Measurements from ENCODE around the gene SMNDC1.

Gene SMNDC1

DNA sequence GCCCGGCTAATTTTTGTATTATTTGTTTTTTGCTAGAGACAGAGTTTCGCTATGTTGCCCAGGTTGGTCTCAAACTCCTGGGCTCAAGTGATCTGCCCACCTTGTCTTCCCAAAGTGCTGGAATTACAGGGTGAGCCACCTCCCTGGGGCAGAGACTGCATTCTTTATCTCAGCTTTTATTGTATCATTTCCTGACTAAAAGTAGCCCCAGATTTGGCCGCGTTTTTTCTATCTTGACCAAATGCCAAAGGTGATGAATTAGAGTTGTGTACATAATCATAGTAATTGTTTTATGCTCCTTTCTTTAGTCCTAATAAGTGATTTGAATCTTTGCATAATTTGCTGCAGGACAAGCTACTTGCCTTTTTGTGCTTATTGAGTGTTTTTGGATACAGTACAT, 3.1 kb upstream of the SMNDC1 start:
- in situ Hi-C loops (cut with MboI; ENCODE audit: low sequenced_read_pairs, unreplicated experiment): loop anchor here (5.0 to 25.0 kb wide), 2 partner anchors 244 to 579 kb away; no protein-coding TSS in a partner anchor
- TF ChIP-seq, protein P1, sequence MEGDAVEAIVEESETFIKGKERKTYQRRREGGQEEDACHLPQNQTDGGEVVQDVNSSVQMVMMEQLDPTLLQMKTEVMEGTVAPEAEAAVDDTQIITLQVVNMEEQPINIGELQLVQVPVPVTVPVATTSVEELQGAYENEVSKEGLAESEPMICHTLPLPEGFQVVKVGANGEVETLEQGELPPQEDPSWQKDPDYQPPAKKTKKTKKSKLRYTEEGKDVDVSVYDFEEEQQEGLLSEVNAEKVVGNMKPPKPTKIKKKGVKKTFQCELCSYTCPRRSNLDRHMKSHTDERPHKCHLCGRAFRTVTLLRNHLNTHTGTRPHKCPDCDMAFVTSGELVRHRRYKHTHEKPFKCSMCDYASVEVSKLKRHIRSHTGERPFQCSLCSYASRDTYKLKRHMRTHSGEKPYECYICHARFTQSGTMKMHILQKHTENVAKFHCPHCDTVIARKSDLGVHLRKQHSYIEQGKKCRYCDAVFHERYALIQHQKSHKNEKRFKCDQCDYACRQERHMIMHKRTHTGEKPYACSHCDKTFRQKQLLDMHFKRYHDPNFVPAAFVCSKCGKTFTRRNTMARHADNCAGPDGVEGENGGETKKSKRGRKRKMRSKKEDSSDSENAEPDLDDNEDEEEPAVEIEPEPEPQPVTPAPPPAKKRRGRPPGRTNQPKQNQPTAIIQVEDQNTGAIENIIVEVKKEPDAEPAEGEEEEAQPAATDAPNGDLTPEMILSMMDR (IDR thresholded peaks at IDR 0.05; ENCODE audit: borderline replicate concordance, control extremely low read depth, extremely low read depth, insufficient read depth, missing control alignments): no peak
- no peak for DNase-seq (ENCODE audit: low spot score)

DNA sequence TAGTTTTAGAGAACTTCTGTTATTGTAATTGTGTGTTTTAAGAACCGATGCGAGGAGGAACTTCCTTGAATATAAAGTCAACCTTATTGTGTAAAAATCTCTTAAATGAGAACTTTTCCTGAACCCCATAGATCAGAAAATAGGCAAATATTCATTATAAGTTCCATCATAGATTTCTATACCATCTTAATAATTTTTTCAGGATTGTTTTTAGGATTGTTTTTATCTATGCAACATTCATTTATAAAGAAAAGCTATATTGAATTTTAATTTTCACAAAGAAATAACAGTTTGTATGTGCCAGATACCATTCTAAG, 1.7 kb upstream of the SMNDC1 start:
- TF ChIP-seq, protein P1 (IDR thresholded peaks at IDR 0.05; ENCODE audit: borderline replicate concordance, control extremely low read depth, extremely low read depth, insufficient read depth, missing control alignments): no peak
- no peak for DNase-seq (ENCODE audit: low spot score)
- in situ Hi-C loops (cut with MboI; ENCODE audit: low sequenced_read_pairs, unreplicated experiment): loop anchor here (5.0 to 25.0 kb wide), 2 partner anchors 246 to 581 kb away; no protein-coding TSS in a partner anchor

DNA sequence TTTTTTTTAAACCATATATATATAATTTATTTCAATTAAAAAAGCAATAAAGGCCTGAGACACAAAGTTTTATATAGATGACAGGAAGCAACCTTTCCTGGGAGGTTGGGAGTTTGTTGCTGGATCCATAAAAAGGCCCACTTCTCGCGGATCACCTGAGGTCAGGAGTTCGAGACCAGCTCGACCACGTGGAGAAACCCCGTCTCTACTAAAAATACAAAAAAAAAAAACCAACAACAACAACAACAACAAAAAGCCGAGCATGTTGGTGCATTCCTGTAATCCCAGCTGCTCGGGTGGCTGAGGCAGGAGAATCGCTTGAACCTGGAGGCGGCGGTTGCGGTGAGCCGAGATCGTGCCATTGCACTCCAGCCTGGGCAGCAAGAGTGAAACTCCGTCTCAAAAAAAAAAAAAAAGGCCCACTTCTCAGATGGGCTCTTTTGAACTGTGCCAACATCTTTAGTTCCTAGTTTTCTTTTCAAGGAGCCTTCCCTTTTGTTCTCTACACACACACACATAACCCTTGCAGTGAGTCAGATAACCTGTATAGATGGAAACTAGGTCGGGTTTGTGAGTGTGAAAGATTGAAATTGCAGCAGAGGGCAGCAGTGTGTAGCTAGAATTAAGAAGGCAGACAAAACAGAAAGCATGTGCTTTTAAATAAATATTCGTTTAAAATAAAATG, 1.2 kb upstream of the SMNDC1 start:
- TF ChIP-seq, protein P1 (IDR thresholded peaks at IDR 0.05; ENCODE audit: borderline replicate concordance, control extremely low read depth, extremely low read depth, insufficient read depth, missing control alignments): peak; percentile 51
- DNase-seq (ENCODE audit: low spot score): peak; percentile 64
- in situ Hi-C loops (cut with MboI; ENCODE audit: low sequenced_read_pairs, unreplicated experiment): loop anchor here (5.0 to 25.0 kb wide), 2 partner anchors 246 to 581 kb away; no protein-coding TSS in a partner anchor

DNA sequence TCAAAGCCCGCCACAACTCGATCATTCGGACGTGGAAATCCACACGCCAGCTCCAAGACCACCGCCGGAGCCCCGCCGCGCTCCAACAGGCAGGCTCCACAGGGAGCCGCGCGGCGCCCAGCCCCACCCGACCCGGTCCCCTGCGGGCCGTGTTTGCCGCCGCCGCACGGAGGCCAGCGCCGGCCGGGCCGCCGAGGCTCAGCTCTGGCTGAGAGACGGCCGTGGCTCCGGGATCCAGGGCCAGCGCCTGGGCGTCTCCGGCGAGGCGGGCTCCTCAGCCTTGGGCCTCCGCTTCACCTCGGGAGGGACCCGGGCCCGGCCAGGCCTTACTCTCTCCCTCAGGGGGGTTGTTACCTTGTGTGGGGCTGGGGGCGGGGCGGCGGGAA, 333 bp downstream of the SMNDC1 start:
- no peak for DNase-seq (ENCODE audit: low spot score)
- TF ChIP-seq, protein P1 (IDR thresholded peaks at IDR 0.05; ENCODE audit: borderline replicate concordance, control extremely low read depth, extremely low read depth, insufficient read depth, missing control alignments): no peak
- in situ Hi-C loops (cut with MboI; ENCODE audit: low sequenced_read_pairs, unreplicated experiment): loop anchor here (25.0 kb wide), 1 partner anchor 583 kb away; no protein-coding TSS in a partner anchor

DNA sequence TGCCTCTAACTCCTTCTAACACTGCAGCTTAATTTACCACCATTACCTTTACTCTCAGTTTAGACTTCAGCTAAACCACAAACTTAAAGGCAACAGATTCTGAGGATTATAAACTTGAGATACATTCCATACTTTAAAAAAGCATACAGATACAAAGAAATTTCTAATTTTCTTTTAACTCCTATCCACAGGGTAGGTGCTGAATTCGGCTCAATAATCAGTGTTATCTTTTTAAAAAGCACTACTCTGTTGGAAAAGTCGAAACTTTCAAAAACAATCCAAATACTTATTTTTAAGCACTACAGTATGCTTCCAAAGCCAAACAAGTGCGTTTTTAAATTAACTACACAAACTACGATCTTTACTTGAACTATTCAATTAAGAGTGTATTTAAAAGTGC, 1.0 kb downstream of the SMNDC1 start:
- DNase-seq (ENCODE audit: low spot score): no peak
- in situ Hi-C loops (cut with MboI; ENCODE audit: low sequenced_read_pairs, unreplicated experiment): loop anchor here (25.0 kb wide), 1 partner anchor 584 kb away; no protein-coding TSS in a partner anchor
- TF ChIP-seq, protein P1 (IDR thresholded peaks at IDR 0.05; ENCODE audit: borderline replicate concordance, control extremely low read depth, extremely low read depth, insufficient read depth, missing control alignments): no peak

DNA sequence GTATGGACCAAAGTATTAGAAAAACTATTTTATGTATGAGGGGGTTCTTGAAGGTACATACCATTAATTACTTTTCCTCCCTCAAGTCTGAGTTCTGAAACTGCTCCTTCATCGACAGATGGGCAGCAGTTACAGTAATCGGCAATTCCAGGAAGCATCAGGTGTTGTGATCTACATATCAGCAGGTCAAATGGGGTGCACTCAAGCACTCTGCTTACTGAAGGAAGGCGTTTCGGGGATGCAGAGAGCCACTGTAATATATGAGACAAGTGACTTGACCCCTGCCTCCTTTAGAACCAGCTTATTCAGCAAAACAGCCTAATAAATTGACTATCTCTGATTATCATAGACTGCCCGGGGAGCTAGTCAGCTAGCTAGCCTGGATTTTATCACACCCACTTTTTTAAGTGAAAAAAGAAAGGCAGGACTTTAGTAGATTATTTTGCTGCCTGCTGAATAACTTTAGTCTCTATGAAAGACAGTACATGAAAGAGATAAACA, 4.2 kb downstream of the SMNDC1 start:
- no peak for DNase-seq (ENCODE audit: low spot score)
- TF ChIP-seq, protein P1 (IDR thresholded peaks at IDR 0.05; ENCODE audit: borderline replicate concordance, control extremely low read depth, extremely low read depth, insufficient read depth, missing control alignments): no peak
- in situ Hi-C loops (cut with MboI; ENCODE audit: low sequenced_read_pairs, unreplicated experiment): loop anchor here (25.0 kb wide), 1 partner anchor 587 kb away; no protein-coding TSS in a partner anchor

Data from GM13976 (cell line).